HUES6 (cell line): ENCODE results near the gene CNPY4.

Source experiments
- H3K27ac ChIP-seq: 2 replicates; pipeline ENCODE4 v1.7.0; 2013; ENCODE audit warnings: low read depth, mild to moderate bottlenecking, low read length, inconsistent platforms
- H3K27me3 ChIP-seq: 2 replicates; pipeline ENCODE4 v1.6.1; 2013; ENCODE audit warnings: low read length; ENCODE audit not compliant: control insufficient read depth, insufficient read depth
- H3K36me3 ChIP-seq: 2 replicates; pipeline ENCODE4 v1.6.1; 2013; ENCODE audit warnings: low read length; ENCODE audit not compliant: control insufficient read depth, insufficient read depth
- H3K4me1 ChIP-seq: 2 replicates; pipeline ENCODE4 v1.6.1; 2013; ENCODE audit warnings: low read length; ENCODE audit not compliant: control insufficient read depth, insufficient read depth
- H3K4me3 ChIP-seq: 2 replicates; pipeline ENCODE4 v1.5.1; 2013; ENCODE audit warnings: low read depth, low read length
- H3K9ac ChIP-seq: one replicate; pipeline ENCODE4 v1.6.1; 2013; ENCODE audit warnings: mild to moderate bottlenecking, low read length
- H3K9me3 ChIP-seq: 2 replicates; pipeline ENCODE4 v1.6.1; 2013; ENCODE audit warnings: low read depth, low read length; ENCODE audit not compliant: control insufficient read depth, insufficient read depth

The CNPY4 gene

DNA sequence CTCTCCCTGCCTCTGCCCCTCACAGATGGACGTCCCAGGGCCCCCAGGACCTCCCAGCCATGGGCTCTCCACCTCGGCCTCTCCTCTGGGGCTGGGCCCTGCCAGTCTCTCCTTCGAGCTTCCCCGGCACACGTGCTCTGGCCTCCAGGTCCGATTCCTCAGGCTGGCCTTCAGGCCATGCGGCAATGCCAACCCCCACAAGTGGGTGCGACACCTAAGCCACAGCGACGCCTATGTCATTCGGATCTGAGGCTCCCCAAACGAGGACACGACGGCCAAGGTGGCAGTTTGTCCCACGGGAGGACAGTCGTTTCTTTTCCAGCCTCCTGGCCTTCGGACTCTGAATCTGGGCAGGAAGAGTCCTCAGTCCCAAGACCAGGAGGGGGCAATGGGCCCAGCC lies 12.8 kb upstream of the CNPY4 start:
- Histone ChIP-seq H3K36me3 (peaks cover 75% of the 10 kb centered on the region), H3K4me3 (no peak overlapping the region), H3K9me3 (no peaks in the 10 kb centered on the region), H3K9ac (no peak overlapping the region), H3K27me3 (no peaks in the 10 kb centered on the region), H3K27ac (no peak overlapping the region), H3K4me1 (peaks cover 6% of the 10 kb centered on the region; the same call in 1 of the 2 replicates)

- no peak overlapping the region for H3K27ac ChIP-seq
- H3K27me3 ChIP-seq: no peaks in the 10 kb centered on the region
- H3K9ac ChIP-seq: no peak overlapping the region
- H3K9me3 ChIP-seq: no peaks in the 10 kb centered on the region
- peaks cover 81% of the 10 kb centered on the region for H3K36me3 ChIP-seq
- peaks cover 5% of the 10 kb centered on the region; the same call in 1 of the 2 replicates for H3K4me1 ChIP-seq
- no peak overlapping the region for H3K4me3 ChIP-seq
These were observed 12.2 kb upstream of the CNPY4 start for GRCh38 chr7:100107125-100107737.

- no peak overlapping the region for H3K9ac ChIP-seq
- no peaks in the 10 kb centered on the region for H3K9me3 ChIP-seq
- no peak overlapping the region for H3K4me3 ChIP-seq
- peaks cover 87% of the 10 kb centered on the region for H3K36me3 ChIP-seq
- H3K27me3 ChIP-seq: no peaks in the 10 kb centered on the region
- no peak overlapping the region for H3K27ac ChIP-seq
- no peaks in the 10 kb centered on the region for H3K4me1 ChIP-seq
These were observed 11.5 kb upstream of the CNPY4 start for GRCh38 chr7:100107890-100108289.

DNA sequence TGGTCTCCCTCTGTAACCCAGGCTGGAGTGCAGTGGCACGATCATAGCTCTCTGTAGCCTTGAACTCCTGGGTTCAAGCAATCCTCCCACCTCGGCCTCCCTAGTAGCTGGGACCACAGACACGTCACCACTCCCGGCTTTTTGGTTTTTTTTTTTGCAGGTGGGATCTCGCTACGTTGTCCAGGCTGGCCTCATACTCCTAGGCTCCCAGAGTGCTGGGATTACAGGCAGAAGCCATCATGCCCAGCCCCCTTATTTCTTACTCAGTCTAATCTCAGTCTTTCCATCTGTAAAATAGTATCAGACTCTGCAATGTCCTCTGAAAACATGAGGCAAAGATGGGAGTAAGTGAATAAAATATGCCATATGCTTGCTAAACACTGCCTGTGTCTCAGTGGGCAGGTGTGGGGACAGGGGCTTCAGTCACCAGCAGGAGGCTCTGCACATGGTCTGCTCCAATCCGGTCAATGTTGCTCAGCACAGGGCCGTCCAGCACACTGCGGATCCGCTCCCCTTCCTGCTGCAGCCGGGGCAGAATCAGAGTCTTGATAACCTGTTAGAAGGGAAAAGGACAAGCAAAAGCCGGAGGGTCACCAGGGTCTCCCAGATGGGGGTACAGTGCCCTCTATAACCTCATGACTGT lies 9.8 kb upstream of the CNPY4 start:
- Histone ChIP-seq H3K4me1 (no peaks in the 10 kb centered on the region), H3K36me3 (peaks cover 88% of the 10 kb centered on the region), H3K9me3 (no peaks in the 10 kb centered on the region), H3K27ac (no peak overlapping the region), H3K27me3 (no peaks in the 10 kb centered on the region), H3K9ac (no peak overlapping the region), H3K4me3 (no peak overlapping the region)

DNA sequence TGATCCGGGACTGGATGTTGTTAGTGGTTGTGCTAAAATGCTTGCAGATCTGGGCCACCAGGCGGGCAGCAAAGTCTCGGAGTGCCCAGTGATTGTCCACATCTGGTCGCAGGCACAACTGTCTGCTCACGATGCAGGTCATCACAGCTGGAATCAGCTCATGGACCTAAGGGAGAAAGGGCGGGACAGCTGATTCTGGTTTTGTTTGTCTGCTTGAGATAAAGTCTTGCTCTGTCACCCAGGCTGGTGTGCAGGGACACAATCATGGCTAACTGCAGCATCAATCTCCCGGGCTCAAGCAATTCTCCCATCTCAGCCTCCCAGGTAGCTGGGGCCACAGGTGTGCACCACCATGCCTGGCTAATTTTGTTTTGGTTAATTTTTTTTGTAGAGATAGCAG lies 8.3 kb upstream of the CNPY4 start:
- H3K4me3 ChIP-seq: no peak overlapping the region
- H3K36me3 ChIP-seq: peaks cover 77% of the 10 kb centered on the region
- H3K9me3 ChIP-seq: no peaks in the 10 kb centered on the region
- no peaks in the 10 kb centered on the region for H3K27me3 ChIP-seq
- no peak overlapping the region for H3K27ac ChIP-seq
- peak overlapping the region; percentile 37 for H3K9ac ChIP-seq
- H3K4me1 ChIP-seq: no peaks in the 10 kb centered on the region

GRCh38 chr7:100111914-100112313 lies 7.5 kb upstream of the CNPY4 start:
- Histone ChIP-seq H3K27me3 (no peaks in the 10 kb centered on the region), H3K4me1 (no peaks in the 10 kb centered on the region), H3K4me3 (no peak overlapping the region), H3K9me3 (no peaks in the 10 kb centered on the region), H3K9ac (no peak overlapping the region), H3K27ac (no peak overlapping the region), H3K36me3 (peaks cover 70% of the 10 kb centered on the region)

DNA sequence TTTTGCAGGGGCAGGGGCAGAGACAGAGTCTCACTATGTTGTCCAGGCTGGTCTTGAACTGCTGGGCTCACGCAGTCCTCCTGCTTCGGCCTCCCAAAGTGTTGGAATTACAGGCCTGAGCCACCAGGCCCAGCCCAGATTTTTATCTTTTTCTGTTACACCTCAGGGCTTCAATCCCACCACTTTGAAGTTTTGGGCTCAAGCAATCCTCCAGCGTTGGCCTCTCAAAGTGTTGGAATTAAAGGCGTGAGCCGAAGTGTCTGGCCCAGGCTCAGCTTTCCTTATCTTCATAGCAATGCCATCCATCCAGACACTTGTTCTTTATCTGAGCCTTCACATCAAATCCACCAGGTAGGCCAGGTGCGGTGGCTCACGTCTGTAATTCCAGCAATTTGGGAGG lies 4.4 kb upstream of the CNPY4 start:
- H3K9me3 ChIP-seq: no peaks in the 10 kb centered on the region
- peaks cover 41% of the 10 kb centered on the region for H3K36me3 ChIP-seq
- no peaks in the 10 kb centered on the region for H3K27me3 ChIP-seq
- no peak overlapping the region for H3K9ac ChIP-seq
- H3K27ac ChIP-seq: no peak overlapping the region
- H3K4me3 ChIP-seq: no peak overlapping the region
- H3K4me1 ChIP-seq: no peaks in the 10 kb centered on the region

DNA sequence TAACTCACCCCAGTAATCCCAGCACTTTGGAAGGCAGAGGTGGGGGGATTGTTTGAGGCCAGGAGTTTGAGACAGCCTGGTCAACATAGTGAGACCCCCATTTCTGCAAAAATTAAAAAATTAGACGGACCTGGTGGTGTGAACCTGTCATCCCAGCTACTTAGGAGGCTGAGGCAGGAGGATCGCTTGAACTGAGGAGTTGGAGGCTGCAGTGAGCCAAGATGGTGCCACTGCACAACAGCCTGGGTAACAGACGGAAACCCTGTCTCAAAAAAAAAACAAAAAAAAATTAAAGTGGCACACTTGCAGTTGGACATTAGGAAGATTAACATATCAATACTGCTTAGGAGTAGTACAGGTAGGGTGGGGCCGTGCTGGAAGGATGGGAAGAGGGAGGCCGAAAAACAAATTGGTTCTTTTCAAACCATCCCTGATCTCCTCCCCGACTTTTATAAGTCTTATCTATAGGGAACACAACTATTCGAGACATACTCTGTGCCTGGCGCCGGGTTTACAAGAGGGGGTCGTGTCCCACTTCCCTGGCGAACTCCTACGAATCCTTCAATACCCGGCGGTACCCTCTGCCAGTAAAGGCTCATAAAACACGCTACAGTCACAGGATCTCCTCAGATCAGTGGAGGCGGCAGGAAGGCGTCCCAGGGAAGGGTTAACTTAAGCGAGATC lies 904 bp upstream of the CNPY4 start:
- H3K9ac ChIP-seq: peak overlapping the region; percentile 88
- H3K36me3 ChIP-seq: peaks cover 11% of the 10 kb centered on the region
- H3K27me3 ChIP-seq: no peaks in the 10 kb centered on the region
- peaks cover 10% of the 10 kb centered on the region for H3K4me1 ChIP-seq
- H3K4me3 ChIP-seq: peak overlapping the region; percentile 82
- peak overlapping the region; percentile 98; the same call in 1 of the 2 replicates for H3K27ac ChIP-seq
- no peaks in the 10 kb centered on the region for H3K9me3 ChIP-seq

DNA sequence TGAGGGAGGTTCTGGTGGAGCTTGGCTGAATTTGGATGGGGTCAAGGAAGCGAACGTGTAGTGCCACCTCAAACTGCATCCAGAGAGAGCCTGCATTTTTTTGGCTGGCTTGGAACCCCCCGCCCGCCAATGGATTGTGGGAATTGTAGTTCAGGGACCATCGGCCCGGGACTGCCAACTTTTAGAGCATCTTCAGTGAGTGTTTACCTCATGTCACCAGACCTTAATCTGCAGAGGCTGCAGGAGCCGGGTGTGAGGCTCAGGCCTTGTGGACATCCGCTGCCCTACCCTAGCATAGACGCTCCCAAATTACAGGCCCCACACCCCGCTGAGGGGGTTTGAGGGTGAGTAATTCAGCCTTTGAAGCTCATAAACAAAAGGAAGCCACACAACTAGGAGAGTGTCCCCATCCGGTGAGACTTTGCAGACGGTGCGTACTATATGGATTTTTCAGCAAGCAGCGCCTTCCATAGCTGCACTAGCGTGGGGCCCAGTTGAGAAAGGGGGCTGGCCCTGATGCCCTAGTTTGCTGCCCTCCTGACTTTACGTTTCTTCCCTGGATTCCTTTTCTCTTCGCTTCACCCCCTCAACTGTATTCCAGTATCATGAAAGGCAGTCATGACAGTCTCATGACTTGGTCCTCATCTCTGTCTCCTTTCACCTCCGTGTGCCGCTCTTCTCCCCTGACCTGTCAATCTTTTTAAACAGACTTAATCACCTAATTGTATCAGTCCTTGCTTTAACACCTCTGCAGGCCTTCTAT lies 717 bp downstream of the CNPY4 start:
- 0 out of 2 replicates have a peak, but pooled peaks cover 3% of the 10 kb centered on the region for H3K36me3 ChIP-seq
- H3K9ac ChIP-seq: peak overlapping the region; percentile 88
- H3K4me1 ChIP-seq: peaks cover 10% of the 10 kb centered on the region

GRCh38 chr7:100120733-100121036 lies 1.3 kb downstream of the CNPY4 start:
- 0 out of 2 replicates have a peak, but pooled peaks cover 3% of the 10 kb centered on the region for H3K36me3 ChIP-seq
- H3K9me3 ChIP-seq: no peaks in the 10 kb centered on the region
- H3K9ac ChIP-seq: peak overlapping the region; percentile 88
- peaks cover 10% of the 10 kb centered on the region for H3K4me1 ChIP-seq
- no peaks in the 10 kb centered on the region for H3K27me3 ChIP-seq
- H3K4me3 ChIP-seq: peak overlapping the region; percentile 82
- H3K27ac ChIP-seq: no peak overlapping the region

More for the DNA sequence above, 717 bp downstream of the CNPY4 start:
- Histone ChIP-seq H3K4me3 (peak overlapping the region; percentile 82), H3K27me3 (no peaks in the 10 kb centered on the region), H3K27ac (no peak overlapping the region), H3K9me3 (no peaks in the 10 kb centered on the region)

DNA sequence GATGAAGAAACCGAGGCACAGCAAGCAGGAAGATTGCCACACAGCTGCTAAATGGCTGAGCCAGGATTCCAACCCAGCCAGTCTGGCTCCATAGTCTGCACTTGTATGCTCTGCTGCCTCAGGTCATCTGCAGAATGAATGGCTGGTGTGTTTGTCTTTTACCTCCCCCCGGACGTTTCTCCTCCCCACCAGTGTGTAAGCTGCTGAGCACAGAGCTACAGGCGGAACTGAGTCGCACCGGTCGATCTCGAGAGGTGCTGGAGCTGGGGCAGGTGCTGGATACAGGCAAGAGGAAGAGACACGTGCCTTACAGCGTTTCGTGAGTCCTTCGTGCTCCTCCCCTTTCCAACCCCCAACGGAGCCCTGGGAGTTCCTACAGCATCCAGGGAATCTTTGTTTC lies 2.6 kb downstream of the CNPY4 start:
- no peaks in the 10 kb centered on the region for H3K27me3 ChIP-seq
- H3K36me3 ChIP-seq: no peaks in the 10 kb centered on the region
- no peak overlapping the region for H3K4me3 ChIP-seq
- no peak overlapping the region for H3K27ac ChIP-seq
- peaks cover 10% of the 10 kb centered on the region for H3K4me1 ChIP-seq
- H3K9me3 ChIP-seq: no peaks in the 10 kb centered on the region
- no peak overlapping the region for H3K9ac ChIP-seq
